Uterus (tissue), 4 donors: Measurements from ENCODE around the gene OTUB1. TPM values are rescaled to one million over a fixed set of nuclear protein-coding genes. Genes with fewer than 3 reads are reported as not detected.

Experiments used
- DNase-seq, 2 donors: peaks; one replicate each; pipeline ENCODE4 v3.0.0-alpha.2; 2019 to 2020
- H3K27ac ChIP-seq, 2 donors: fragments of 200-600 bp; sonication (generic); 1 replicate in 1 of 2; 2 replicates in 1 of 2; pipeline ENCODE4 v1.5.1; 2016 to 2018
- H3K27me3 ChIP-seq, 2 donors: fragments of 200-600 bp; sonication (generic); one replicate each; pipeline ENCODE4 v1.5.1; 2018 to 2019; ENCODE audit warnings: control low read depth in 1 of 2
- H3K36me3 ChIP-seq, 2 donors: fragments of 200-600 bp; sonication (generic); one replicate each; pipeline ENCODE4 v1.5.1; 2019; ENCODE audit warnings: control low read depth in 1 of 2
- H3K4me1 ChIP-seq, 2 donors: fragments of 200-600 bp; sonication (generic); one replicate each; pipeline ENCODE4 v1.5.1; 2018 to 2019; ENCODE audit warnings: control low read depth in 1 of 2
- H3K4me3 ChIP-seq, 2 donors: fragments of 200-600 bp; sonication (generic); 1 replicate in 1 of 2; 2 replicates in 1 of 2; pipeline ENCODE4 v1.5.1; 2018 to 2019; ENCODE audit warnings: mild to moderate bottlenecking in 1 of 2
- H3K9me3 ChIP-seq, 2 donors: fragments of 200-600 bp; sonication (generic); one replicate each; pipeline ENCODE4 v1.5.1; 2019; ENCODE audit warnings: control low read depth in 1 of 2
- POLR2A ChIP-seq, 2 donors: fragments of 450-650 bp; IDR thresholded peaks; one replicate each; pipeline ENCODE4 v1.6.1; 2016; ENCODE audit warnings: antibody characterized with exemption in 2 of 2, mild to moderate bottlenecking in 1 of 2, moderate library complexity in 1 of 2
- intact Hi-C: fragments of 100-400 bp; cut with DNase I; formaldehyde crosslinking; loops from one replicate; pipeline ENCODE4 v1.15.1; 2023; ENCODE audit warnings: low total_unique reads
- total RNA-seq, 4 donors: library from RNA; depleted of rRNA in 3 of 4; stranded (reverse); fragments of >200 nt in 3 of 4; gene quantifications; one replicate each; pipeline versions ENCODE4 v1.1.0 to v1.2.4, GENCODE V29; 2014 to 2023
- TF ChIP-seq, protein P1 (sequence below), 4 experiments: fragments of 200-600 bp in 2 of 4; fragments of 450-650 bp in 2 of 4; sonication (generic) in 2 of 4; IDR thresholded peaks; one replicate each; pipeline ENCODE4 v1.5.1; 2016 to 2019; ENCODE audit warnings: antibody characterized with exemption in 4 of 4, mild to moderate bottlenecking in 2 of 4, moderate library complexity in 1 of 4
- donor health status: DM: yes; HTN: yes; CAD: no.

Gene OTUB1
- total RNA-seq, 4 donors from 2014 or later = 29.5 to 54.6 (median 45.8) TPM

DNA sequence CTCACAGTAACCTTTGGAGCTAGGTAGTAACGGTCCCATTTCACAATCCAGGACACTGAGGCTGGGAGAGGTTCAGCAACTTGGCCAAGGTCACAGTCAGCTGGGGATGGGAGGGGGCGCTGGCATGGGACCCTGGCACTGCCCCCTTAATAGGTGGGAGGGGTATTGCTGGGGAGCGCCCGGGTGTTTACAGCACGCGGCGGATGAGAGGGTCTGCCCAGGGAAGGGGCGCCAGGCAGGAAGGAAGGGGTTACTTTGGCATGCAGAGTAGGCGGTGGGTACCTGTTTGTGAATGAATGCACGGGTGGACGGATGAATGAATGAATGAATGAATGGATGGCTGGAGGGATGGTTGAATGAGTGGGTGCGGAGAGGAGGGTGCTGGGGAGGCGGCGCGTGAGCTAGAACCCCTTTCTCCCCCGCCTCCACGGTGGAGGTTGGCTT, 48.9 kb downstream of the OTUB1 start:
- H3K4me3 ChIP-seq = peak overlapping the region in 1 of 2 donors; percentile 9
- H3K27ac ChIP-seq = no peak overlapping the region

DNA sequence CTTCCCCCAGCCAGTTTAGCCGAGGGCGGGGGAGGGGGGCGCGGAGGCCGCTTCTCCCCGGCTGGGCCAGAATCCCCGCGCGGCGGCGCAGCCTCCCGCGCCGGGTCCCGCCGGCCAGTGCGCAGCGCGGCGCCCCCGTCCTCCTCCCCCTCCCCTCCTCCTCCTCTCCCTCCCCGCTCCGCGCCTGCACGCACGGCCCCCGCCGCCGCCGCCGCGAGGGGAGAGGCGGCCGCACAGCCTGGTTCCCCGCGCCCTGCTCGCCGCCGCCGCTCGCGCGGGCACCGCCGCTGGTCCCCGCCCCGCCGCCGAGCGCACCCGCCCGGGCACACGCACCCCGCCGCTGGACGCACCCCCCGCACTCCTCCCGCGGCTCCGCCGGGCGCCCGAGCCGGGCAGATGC, 49.3 kb downstream of the OTUB1 start, which contains the start of gene FLRT1:
Gene FLRT1 (plus strand): TSS at position 356 of the 400 bp plus-strand sequence. CDS start 80,337 bp downstream, outside the sequence.
- TF ChIP-seq, protein P1, sequence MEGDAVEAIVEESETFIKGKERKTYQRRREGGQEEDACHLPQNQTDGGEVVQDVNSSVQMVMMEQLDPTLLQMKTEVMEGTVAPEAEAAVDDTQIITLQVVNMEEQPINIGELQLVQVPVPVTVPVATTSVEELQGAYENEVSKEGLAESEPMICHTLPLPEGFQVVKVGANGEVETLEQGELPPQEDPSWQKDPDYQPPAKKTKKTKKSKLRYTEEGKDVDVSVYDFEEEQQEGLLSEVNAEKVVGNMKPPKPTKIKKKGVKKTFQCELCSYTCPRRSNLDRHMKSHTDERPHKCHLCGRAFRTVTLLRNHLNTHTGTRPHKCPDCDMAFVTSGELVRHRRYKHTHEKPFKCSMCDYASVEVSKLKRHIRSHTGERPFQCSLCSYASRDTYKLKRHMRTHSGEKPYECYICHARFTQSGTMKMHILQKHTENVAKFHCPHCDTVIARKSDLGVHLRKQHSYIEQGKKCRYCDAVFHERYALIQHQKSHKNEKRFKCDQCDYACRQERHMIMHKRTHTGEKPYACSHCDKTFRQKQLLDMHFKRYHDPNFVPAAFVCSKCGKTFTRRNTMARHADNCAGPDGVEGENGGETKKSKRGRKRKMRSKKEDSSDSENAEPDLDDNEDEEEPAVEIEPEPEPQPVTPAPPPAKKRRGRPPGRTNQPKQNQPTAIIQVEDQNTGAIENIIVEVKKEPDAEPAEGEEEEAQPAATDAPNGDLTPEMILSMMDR (IDR thresholded peaks at IDR 0.05) = no peak
- no peak for TF ChIP-seq POLR2A (IDR thresholded peaks at IDR 0.05)
- H3K9me3 ChIP-seq = no peaks in the 10 kb centered on the region
- intact Hi-C loops = no loop called here
- H3K36me3 ChIP-seq = no peaks in the 10 kb centered on the region
- H3K4me3 ChIP-seq = peak within 1 kb of the TSS; percentile 18 to 45
- no peaks in the 10 kb centered on the region for H3K27me3 ChIP-seq
- no peak for DNase-seq
- H3K4me1 ChIP-seq = no peaks in the 10 kb centered on the region
- H3K27ac ChIP-seq = peak within 1 kb of the TSS; percentile 32 to 61

More for the DNA sequence above, 48.9 kb downstream of the OTUB1 start:
- no peaks in the 10 kb centered on the region for H3K27me3 ChIP-seq
- no peaks in the 10 kb centered on the region for H3K4me1 ChIP-seq
- no peaks in the 10 kb centered on the region for H3K9me3 ChIP-seq
- H3K36me3 ChIP-seq = no peaks in the 10 kb centered on the region
- no peak for DNase-seq
- intact Hi-C loops = no loop called here
- TF ChIP-seq, protein P1 (IDR thresholded peaks at IDR 0.05) = no peak

DNA sequence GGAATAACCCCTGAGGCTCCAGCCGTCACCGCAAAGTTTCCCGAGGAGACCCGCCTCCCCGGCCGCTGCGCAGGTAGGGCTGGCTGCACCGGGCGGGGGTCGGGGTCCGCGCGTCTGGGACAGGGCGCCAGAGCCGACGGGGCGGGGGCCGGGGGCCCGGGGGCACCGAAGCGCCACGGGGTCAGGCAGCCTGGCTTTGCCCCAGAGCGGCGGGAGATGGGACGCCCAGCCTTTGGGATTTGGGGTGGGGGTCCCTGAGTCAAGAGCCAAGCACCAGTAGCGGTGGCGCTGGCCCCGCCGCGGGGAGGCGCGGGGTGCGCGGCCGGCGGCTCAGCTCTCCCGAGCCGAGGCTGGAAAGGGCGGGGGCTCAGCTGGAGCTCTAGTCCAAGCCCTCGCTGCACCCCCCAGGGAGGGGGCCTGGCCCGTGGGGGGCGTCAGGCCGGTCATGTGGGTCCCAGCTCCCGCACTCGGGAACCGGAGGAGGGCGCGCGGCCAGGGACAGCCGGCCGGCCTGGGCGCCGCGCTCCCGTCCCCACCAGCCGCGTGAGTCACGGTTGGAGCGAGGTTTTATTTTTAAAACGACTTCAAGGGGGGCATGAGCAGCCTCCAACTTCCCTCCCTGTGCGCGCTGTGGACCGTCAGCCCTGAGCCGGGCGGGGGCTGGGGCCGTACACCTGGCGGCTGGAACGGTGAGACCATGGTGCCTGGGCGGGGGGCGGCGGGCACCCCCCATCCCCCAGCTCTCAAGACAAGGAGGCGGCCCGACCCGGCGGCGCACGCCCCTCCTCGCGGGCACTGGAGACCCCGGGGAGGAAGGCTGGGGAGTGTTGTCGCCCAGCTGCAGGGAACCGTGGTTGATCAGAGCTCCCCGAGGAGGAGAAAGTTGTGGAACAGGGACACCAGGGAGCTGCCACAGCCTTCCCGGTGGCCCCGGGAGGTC, 50.1 kb downstream of the OTUB1 start:
- H3K36me3 ChIP-seq = no peaks in the 10 kb centered on the region
- H3K27ac ChIP-seq = peak overlapping the region; percentile 32 to 61
- TF ChIP-seq, protein P1 (IDR thresholded peaks at IDR 0.05) = no peak
- peak in 1 of 2 donors; percentile 4 for TF ChIP-seq POLR2A (IDR thresholded peaks at IDR 0.05)
- no peaks in the 10 kb centered on the region for H3K4me1 ChIP-seq
- DNase-seq = peak; percentile 51 to 57
- intact Hi-C loops = no loop called here
- no peaks in the 10 kb centered on the region for H3K9me3 ChIP-seq
- peak overlapping the region; percentile 18 to 45 for H3K4me3 ChIP-seq
- no peaks in the 10 kb centered on the region for H3K27me3 ChIP-seq

DNA sequence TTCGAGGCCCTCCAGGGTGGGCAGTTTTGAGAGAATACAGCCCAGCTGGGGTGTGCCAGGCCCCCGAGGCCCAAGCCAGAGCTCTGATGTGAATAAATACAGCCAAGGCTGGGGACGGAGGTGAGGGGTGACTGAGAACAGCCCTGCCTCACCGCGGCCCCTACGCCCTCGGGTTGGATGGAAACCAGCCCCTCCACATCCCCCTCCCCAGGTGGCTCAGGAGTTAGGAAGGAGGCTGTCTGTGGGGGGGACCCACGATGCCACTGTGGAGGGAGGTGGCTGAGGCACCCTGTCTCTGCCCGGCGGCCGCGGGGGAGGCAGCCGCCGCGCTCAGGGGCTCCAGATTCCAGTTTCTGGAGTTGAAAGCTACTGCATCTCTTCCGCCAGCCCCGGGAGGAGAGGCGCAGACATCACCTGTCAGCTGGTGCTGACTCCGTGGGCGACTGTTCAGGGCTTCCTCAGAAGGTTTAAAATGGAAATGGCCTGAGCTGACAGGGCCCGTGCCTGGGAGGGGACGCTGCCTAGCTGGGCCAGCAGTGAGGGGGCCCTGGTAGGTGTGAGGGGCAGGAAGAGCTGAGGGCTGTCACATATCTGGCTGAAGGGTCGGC, 50.9 kb downstream of the OTUB1 start:
- Histone ChIP-seq H3K36me3 (no peaks in the 10 kb centered on the region), H3K27me3 (no peaks in the 10 kb centered on the region), H3K27ac (peak overlapping the region; percentile 32 to 61), H3K4me1 (no peaks in the 10 kb centered on the region), H3K9me3 (no peaks in the 10 kb centered on the region), H3K4me3 (peak overlapping the region in 1 of 2 donors; percentile 18)
- intact Hi-C loops = no loop called here
- no peak for DNase-seq
- TF ChIP-seq, protein P1 (IDR thresholded peaks at IDR 0.05) = no peak
- no peak for TF ChIP-seq POLR2A (IDR thresholded peaks at IDR 0.05)

DNA sequence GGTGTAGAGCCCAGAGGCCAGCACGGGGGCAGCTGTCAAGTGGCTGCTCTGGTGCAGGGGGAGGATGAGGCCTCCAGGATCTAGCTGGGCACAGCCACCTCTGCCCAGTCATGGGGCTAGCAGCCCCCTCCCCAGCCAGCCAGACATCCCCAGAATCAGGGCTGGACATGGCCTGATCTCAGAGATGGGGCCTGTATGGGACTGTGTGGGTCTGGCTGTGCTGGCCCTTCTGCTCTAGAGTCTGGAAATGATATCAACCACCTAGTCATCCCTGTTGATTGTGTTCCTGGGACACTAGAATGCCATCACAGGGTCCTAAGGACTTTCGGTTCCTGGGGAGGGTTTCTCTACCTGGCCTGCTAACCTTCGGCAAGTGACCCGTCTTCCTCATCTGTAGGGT, 52.3 kb downstream of the OTUB1 start:
- H3K4me3 ChIP-seq = no peak overlapping the region
- DNase-seq = no peak
- TF ChIP-seq, protein P1 (IDR thresholded peaks at IDR 0.05) = no peak
- no peak for TF ChIP-seq POLR2A (IDR thresholded peaks at IDR 0.05)
- no peaks in the 10 kb centered on the region for H3K36me3 ChIP-seq
- no peaks in the 10 kb centered on the region for H3K9me3 ChIP-seq
- H3K27ac ChIP-seq = no peak overlapping the region
- H3K27me3 ChIP-seq = no peaks in the 10 kb centered on the region
- H3K4me1 ChIP-seq = no peaks in the 10 kb centered on the region
- intact Hi-C loops = no loop called here
